Measurements from ENCODE around the gene TFB1M.

DNA sequence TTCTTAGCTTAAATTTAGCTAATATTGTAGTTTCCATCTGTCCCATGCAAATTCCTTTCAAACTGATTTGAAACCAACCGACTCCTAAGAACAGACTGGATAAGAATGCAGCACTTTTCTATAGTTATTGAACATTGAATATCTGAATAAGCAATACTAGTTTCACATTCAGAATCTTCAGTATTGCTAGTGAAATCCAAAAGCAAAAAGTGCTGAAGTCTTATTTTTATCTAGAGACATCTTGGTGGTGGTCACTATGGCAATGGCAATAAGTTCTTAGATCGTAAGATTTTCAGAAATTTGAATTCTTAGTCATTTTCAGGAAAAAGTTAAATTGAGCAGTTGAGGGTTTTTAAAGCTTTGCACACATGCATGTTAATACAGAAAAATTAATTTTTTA lies 2.7 kb downstream of the TFB1M start:
- TF ChIP-seq YY1 (tag by site-specific recombination; IDR thresholded peaks at IDR 0.05) = no peak
- TF ChIP-seq ZNF274 (IDR thresholded peaks at IDR 0.05; ENCODE audit: low read length) = no peak
- TF ChIP-seq ZNF274 (tag by site-specific recombination; IDR thresholded peaks at IDR 0.05; ENCODE audit: borderline replicate concordance) = no peak
- TF ChIP-seq, protein P1, sequence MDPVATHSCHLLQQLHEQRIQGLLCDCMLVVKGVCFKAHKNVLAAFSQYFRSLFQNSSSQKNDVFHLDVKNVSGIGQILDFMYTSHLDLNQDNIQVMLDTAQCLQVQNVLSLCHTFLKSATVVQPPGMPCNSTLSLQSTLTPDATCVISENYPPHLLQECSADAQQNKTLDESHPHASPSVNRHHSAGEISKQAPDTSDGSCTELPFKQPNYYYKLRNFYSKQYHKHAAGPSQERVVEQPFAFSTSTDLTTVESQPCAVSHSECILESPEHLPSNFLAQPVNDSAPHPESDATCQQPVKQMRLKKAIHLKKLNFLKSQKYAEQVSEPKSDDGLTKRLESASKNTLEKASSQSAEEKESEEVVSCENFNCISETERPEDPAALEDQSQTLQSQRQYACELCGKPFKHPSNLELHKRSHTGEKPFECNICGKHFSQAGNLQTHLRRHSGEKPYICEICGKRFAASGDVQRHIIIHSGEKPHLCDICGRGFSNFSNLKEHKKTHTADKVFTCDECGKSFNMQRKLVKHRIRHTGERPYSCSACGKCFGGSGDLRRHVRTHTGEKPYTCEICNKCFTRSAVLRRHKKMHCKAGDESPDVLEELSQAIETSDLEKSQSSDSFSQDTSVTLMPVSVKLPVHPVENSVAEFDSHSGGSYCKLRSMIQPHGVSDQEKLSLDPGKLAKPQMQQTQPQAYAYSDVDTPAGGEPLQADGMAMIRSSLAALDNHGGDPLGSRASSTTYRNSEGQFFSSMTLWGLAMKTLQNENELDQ (tag by site-specific recombination; IDR thresholded peaks at IDR 0.05; ENCODE audit: low read depth) = no peak
- TF ChIP-seq, protein P2, sequence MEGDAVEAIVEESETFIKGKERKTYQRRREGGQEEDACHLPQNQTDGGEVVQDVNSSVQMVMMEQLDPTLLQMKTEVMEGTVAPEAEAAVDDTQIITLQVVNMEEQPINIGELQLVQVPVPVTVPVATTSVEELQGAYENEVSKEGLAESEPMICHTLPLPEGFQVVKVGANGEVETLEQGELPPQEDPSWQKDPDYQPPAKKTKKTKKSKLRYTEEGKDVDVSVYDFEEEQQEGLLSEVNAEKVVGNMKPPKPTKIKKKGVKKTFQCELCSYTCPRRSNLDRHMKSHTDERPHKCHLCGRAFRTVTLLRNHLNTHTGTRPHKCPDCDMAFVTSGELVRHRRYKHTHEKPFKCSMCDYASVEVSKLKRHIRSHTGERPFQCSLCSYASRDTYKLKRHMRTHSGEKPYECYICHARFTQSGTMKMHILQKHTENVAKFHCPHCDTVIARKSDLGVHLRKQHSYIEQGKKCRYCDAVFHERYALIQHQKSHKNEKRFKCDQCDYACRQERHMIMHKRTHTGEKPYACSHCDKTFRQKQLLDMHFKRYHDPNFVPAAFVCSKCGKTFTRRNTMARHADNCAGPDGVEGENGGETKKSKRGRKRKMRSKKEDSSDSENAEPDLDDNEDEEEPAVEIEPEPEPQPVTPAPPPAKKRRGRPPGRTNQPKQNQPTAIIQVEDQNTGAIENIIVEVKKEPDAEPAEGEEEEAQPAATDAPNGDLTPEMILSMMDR (tag by site-specific recombination; IDR thresholded peaks at IDR 0.05) = no peak
- TF ChIP-seq, protein P3, sequence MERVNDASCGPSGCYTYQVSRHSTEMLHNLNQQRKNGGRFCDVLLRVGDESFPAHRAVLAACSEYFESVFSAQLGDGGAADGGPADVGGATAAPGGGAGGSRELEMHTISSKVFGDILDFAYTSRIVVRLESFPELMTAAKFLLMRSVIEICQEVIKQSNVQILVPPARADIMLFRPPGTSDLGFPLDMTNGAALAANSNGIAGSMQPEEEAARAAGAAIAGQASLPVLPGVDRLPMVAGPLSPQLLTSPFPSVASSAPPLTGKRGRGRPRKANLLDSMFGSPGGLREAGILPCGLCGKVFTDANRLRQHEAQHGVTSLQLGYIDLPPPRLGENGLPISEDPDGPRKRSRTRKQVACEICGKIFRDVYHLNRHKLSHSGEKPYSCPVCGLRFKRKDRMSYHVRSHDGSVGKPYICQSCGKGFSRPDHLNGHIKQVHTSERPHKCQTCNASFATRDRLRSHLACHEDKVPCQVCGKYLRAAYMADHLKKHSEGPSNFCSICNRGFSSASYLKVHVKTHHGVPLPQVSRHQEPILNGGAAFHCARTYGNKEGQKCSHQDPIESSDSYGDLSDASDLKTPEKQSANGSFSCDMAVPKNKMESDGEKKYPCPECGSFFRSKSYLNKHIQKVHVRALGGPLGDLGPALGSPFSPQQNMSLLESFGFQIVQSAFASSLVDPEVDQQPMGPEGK (tag by site-specific recombination; IDR thresholded peaks at IDR 0.05) = no peak
- no peak for TF ChIP-seq ZBTB1 (tag by site-specific recombination; IDR thresholded peaks at IDR 0.05)
- TF ChIP-seq ZNF24 (tag by site-specific recombination; IDR thresholded peaks at IDR 0.05) = no peak
- no peak for TF ChIP-seq RBAK (tag by site-specific recombination; IDR thresholded peaks at IDR 0.05)
- no peak for TF ChIP-seq ZBTB7A (tag by site-specific recombination; IDR thresholded peaks at IDR 0.05; ENCODE audit: low read depth)
- TF ChIP-seq ZNF660 (tag by site-specific recombination; IDR thresholded peaks at IDR 0.05) = no peak
- TF ChIP-seq ZNF670 (tag by site-specific recombination; IDR thresholded peaks at IDR 0.05; ENCODE audit: low read depth) = no peak
